MM.1S (cell line): ENCODE data around the gene FOXP1.

Experiments used
- DNase-seq: peaks from one replicate; pipeline ENCODE4 v3.0.0-alpha.2; 2015
- H2AFZ ChIP-seq: fragments of 300-600 bp; sonication (generic); 2 replicates; pipeline ENCODE4 v1.6.0; 2016; ENCODE audit warnings: antibody characterized with exemption, low read length
- H3F3A ChIP-seq: fragments of 300-600 bp; sonication (generic); 2 replicates; pipeline ENCODE4 v1.6.1; 2016; ENCODE audit warnings: mild to moderate bottlenecking, antibody characterized with exemption, low read length, moderate library complexity, mixed read lengths; ENCODE audit not compliant: insufficient read depth
- H3K27ac ChIP-seq: fragments of 300-600 bp; sonication (generic); 2 replicates; pipeline ENCODE4 v1.5.1; 2016; ENCODE audit warnings: mild to moderate bottlenecking, low read length
- H3K27me3 ChIP-seq: fragments of 300-600 bp; sonication (generic); replicated peaks from 2 replicates; pipeline ENCODE4 v1.6.0; 2016; ENCODE audit warnings: low read length; ENCODE audit not compliant: insufficient read depth
- H3K36me3 ChIP-seq: fragments of 300-600 bp; sonication (generic); replicated peaks from 2 replicates; pipeline ENCODE4 v1.6.1; 2016; ENCODE audit warnings: mild to moderate bottlenecking, low read length, mixed read lengths; ENCODE audit not compliant: insufficient read depth
- H3K4me1 ChIP-seq: fragments of 300-600 bp; sonication (generic); 2 replicates; pipeline ENCODE4 v1.6.1; 2016; ENCODE audit warnings: low read length, mixed read lengths
- H3K4me2 ChIP-seq: fragments of 300-600 bp; sonication (generic); 2 replicates; pipeline ENCODE4 v1.6.0; 2016; ENCODE audit warnings: low read depth, low read length
- H3K4me3 ChIP-seq: fragments of 300-600 bp; sonication (generic); 2 replicates; pipeline ENCODE4 v1.5.1; 2016; ENCODE audit warnings: low read length, mixed read lengths
- H3K79me2 ChIP-seq: fragments of 300-600 bp; sonication (generic); 2 replicates; pipeline ENCODE4 v1.6.1; 2016; ENCODE audit warnings: mixed run types, low read length, mixed read lengths
- H3K9ac ChIP-seq: fragments of 300-600 bp; sonication (generic); 2 replicates; pipeline ENCODE4 v1.6.1; 2016; ENCODE audit warnings: low read length, mixed read lengths
- H3K9me2 ChIP-seq: fragments of 300-600 bp; sonication (generic); replicated peaks from 2 replicates; pipeline ENCODE4 v1.6.1; 2016; ENCODE audit warnings: mild to moderate bottlenecking, low read length, mixed read lengths; ENCODE audit not compliant: insufficient read depth
- H3K9me3 ChIP-seq: fragments of 300-600 bp; sonication (generic); replicated peaks from 2 replicates; pipeline ENCODE4 v1.6.1; 2016; ENCODE audit warnings: mild to moderate bottlenecking, low read length, mixed read lengths; ENCODE audit not compliant: insufficient read depth
- H4K20me1 ChIP-seq: fragments of 300-600 bp; sonication (generic); 2 replicates; pipeline ENCODE4 v1.6.1; 2016; ENCODE audit warnings: mild to moderate bottlenecking, low read length, moderate library complexity, mixed read lengths; ENCODE audit not compliant: insufficient read depth
- CTCF ChIP-seq: fragments of 300-600 bp; sonication (generic); IDR thresholded peaks from 2 replicates; pipeline ENCODE4 v1.5.1; 2016; ENCODE audit warnings: antibody characterized with exemption, low read length, mixed read lengths
- EZH2 ChIP-seq: fragments of 300-600 bp; sonication (generic); optimal IDR thresholded peaks from 2 replicates; pipeline ENCODE3; 2017; ENCODE audit warnings: low read depth, mild to moderate bottlenecking, antibody characterized with exemption, low read length, mixed read lengths
- EZH2phosphoT487 ChIP-seq: fragments of 300-600 bp; sonication (generic); IDR thresholded peaks from 2 replicates; pipeline ENCODE4 v1.6.1; 2018; ENCODE audit warnings: antibody characterized with exemption, low read length

FOXP1 gene

GRCh38 chr3:71443332-71443731 lies 140.2 kb downstream of the FOXP1 start:
- no peaks in the 10 kb centered on the region for H3K79me2 ChIP-seq
- no peaks in the 10 kb centered on the region for H3K9me2 ChIP-seq
- H3K9me3 ChIP-seq: no peaks in the 10 kb centered on the region
- peak overlapping the region; percentile 64 for H3K4me2 ChIP-seq
- H3K9ac ChIP-seq: peak overlapping the region; percentile 59
- peak; percentile 4 for DNase-seq
- H3K4me3 ChIP-seq: no peak overlapping the region
- no peak overlapping the region for H2AFZ ChIP-seq
- peak overlapping the region; percentile 92 for H3K27ac ChIP-seq
- TF ChIP-seq EZH2phosphoT487 (no peak), EZH2 (no peak), CTCF (no peak)
- H4K20me1 ChIP-seq: no peaks in the 10 kb centered on the region
- H3F3A ChIP-seq: peaks cover 18% of the 10 kb centered on the region
- no peaks in the 10 kb centered on the region for H3K27me3 ChIP-seq
- H3K4me1 ChIP-seq: peaks cover 25% of the 10 kb centered on the region
- no peaks in the 10 kb centered on the region for H3K36me3 ChIP-seq

- Histone ChIP-seq H3K9ac (no peak overlapping the region), H4K20me1 (no peaks in the 10 kb centered on the region), H3K4me2 (no peak overlapping the region), H3K4me1 (peaks cover 25% of the 10 kb centered on the region), H3K36me3 (no peaks in the 10 kb centered on the region), H3K9me2 (no peaks in the 10 kb centered on the region), H3K4me3 (no peak overlapping the region), H3K27me3 (no peaks in the 10 kb centered on the region), H3F3A (peaks cover 18% of the 10 kb centered on the region), H3K9me3 (no peaks in the 10 kb centered on the region), H3K79me2 (no peaks in the 10 kb centered on the region), H3K27ac (no peak overlapping the region), H2AFZ (no peak overlapping the region)
- no peak for TF ChIP-seq EZH2
- TF ChIP-seq CTCF: no peak
- TF ChIP-seq EZH2phosphoT487: no peak
- DNase-seq: no peak
Observed at GRCh38 chr3:71442652-71443042, 140.9 kb downstream of the FOXP1 start.

GRCh38 chr3:71441925-71442651 lies 141.4 kb downstream of the FOXP1 start:
- H3K9ac ChIP-seq: no peak overlapping the region
- peaks cover 18% of the 10 kb centered on the region for H3F3A ChIP-seq
- H3K4me2 ChIP-seq: no peak overlapping the region
- peaks cover 20% of the 10 kb centered on the region for H3K4me1 ChIP-seq
- H4K20me1 ChIP-seq: no peaks in the 10 kb centered on the region
- H3K9me3 ChIP-seq: no peaks in the 10 kb centered on the region
- H3K79me2 ChIP-seq: no peaks in the 10 kb centered on the region
- no peak overlapping the region for H3K27ac ChIP-seq
- peak; percentile 2 for DNase-seq
- H3K9me2 ChIP-seq: no peaks in the 10 kb centered on the region
- no peaks in the 10 kb centered on the region for H3K27me3 ChIP-seq
- no peak overlapping the region for H3K4me3 ChIP-seq
- no peaks in the 10 kb centered on the region for H3K36me3 ChIP-seq
- no peak for TF ChIP-seq EZH2phosphoT487
- no peak for TF ChIP-seq CTCF
- no peak for TF ChIP-seq EZH2
- H2AFZ ChIP-seq: no peak overlapping the region
